GM20431 (cell line): ENCODE measurements around the gene TFB1M.
"Not testable (repeated sequence)": the region's sequence is repeated elsewhere in the genome, so short reads cannot be mapped to it uniquely, and the experiment has no call there.

Experiments
- in situ Hi-C: fragments of 300-500 bp; cut with MseI, MboI; formaldehyde crosslinking; loops from one replicate; pipeline ENCODE4 v1.15.0; 2020; ENCODE audit warnings: low sequenced_read_pairs; ENCODE audit not compliant: unreplicated experiment

Gene TFB1M

DNA sequence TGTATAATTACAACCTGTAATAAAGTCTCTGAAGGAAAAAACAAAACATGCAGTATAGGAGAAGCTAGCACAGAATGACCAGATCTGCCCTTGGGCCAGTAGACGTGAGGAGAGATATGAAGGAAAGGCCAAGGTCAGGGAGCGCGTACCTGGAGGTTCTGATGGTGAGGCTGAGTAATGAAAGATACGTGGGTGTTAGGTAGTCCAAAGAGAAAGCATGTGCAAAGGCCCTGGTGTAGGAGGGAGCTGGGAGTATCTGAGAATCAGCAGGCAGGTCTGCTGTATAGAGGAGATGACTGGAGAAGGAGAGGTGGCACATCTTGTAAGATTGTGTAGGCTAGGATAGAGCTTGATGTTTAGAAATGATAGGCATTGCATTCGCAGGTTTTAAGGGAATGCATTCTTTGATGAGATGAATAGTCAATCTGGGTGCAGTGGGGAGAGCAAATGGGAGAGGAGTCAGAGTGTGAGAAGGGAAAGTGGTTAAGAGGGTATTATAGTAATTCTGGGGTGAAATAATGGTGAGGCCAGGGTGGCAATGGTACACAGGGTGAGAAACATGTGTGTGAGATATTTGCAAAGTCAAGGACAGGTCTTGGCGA lies 15.9 kb upstream of the TFB1M start:
- in situ Hi-C loops = no loop called here

DNA sequence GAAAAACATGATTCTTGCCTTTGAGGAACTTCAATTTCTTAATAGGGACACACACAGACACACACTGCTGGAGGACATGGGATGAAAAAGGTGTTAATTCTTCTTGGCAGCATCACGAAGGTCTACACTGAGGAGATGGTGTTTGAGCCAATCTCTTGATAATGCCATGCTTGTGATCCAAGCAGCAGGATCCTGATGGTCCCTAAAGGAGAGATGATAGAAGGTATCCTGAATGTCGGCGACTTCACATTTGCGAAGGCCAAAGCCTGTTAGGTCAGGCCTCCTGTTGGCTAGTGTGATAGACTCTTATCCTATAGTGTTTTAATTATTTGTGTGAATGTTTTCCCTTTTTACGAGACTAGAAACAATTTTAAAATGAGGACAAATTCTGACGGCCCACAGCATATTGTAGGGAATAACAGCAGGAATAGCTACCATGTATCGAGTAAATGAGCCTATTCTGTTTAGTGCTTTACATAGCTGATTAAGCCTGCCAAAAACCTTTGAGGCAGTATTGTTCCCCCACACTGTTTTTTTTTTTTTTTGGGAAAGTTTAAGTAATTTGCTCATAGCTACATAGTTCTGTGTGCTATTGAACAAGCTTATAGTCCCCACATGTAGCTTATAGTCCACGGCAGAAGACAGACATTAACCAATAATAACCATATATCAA lies 15.3 kb upstream of the TFB1M start:
- in situ Hi-C loops = loop anchor here (10.0 kb wide), 1 partner anchor 195 kb away; no protein-coding TSS in a partner anchor

DNA sequence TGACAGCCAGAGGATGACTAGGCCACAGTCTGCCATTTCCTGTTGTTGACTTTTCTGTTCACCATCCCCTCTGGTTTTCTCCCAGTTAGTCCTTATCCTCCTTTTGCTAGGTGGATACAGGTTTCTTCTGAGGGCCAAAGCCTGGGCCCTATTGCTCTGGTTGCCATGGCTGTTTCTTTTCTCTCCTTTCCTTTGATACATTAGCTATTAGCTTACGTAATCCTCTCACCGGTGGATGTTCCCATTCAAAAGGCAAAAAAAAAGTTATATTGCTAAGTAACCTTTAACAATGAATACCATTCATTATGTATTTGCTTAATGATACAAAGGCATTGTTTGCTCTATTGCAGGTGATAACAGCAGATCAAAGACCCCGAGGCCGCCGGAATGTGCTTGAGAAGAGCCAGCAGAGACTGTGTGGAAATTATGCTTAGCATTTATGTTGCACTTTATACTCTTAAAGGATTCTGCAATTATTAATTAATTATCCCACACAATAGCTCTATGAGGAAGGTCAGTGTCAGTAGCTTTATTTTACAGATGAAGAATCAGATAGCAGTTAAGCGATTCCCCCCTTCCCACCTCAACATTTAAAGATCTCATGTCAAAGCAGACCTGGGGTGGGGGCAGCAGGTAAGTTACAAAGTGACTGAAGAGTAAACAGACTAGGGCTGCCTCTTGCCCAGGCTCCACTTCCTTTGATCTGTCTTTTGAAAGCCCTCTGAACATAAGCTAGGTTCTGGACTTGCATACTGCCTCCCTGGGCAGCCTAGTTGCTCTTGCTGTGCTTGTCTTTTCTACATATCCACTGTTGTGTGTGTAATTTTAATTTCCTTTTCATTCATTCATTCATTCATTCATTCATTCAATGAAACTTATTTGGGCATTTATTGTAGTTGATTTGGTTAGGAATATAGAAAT lies 14.5 kb upstream of the TFB1M start:
- in situ Hi-C loops = loop anchor here (10.0 kb wide), 1 partner anchor 196 kb away; no protein-coding TSS in a partner anchor

GRCh38 chr6:155328074-155328538 lies 13.8 kb upstream of the TFB1M start:
- in situ Hi-C loops = loop anchor here (10.0 kb wide), 1 partner anchor 197 kb away; no protein-coding TSS in a partner anchor

GRCh38 chr6:155327326-155328073 lies 13.2 kb upstream of the TFB1M start:
- in situ Hi-C loops = loop anchor here (10.0 kb wide), 1 partner anchor 197 kb away; no protein-coding TSS in a partner anchor

DNA sequence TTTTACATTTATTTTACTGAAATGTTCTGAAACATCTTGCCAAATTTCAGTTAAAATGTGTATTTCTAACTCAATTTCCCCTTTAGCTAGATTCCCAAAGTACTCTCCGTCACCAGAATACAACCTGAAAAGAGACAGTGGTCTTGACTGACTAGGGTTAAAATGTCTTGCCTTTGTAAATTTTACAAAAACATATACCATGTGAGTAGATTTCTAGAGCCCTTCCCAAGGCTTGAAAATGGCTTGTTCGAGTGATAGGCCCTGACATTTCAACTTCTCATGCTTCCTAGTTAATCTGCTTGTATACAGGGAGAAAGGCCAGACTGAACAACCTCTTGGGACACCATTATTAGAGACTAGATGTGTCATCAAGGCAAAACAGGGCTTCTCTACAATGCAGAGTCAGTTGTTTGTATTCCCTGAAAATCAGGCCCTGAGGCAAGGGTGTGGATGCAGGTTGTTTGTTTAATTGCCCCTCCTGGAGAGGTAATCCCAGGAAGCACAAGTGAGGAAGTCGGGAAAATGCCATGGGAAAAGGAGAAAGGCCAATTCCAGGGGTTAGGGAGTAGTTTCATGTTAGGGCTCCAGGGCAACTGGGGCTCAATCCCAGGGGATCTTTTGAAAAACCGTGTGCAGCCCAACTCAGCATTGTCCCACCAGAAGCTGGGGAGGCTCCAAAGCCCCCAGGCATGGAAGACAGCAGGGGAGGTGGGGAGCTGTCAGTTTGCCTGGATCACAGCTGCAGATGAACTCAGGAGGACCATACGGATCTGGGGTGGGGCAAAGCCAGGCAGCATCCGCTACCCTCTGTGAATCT lies 11.6 kb upstream of the TFB1M start:
- in situ Hi-C loops = loop anchor here (10.0 kb wide), 1 partner anchor 199 kb away; no protein-coding TSS in a partner anchor

GRCh38 chr6:155324993-155325392 lies 10.7 kb upstream of the TFB1M start:
- in situ Hi-C loops = loop anchor here (10.0 kb wide), 1 partner anchor 200 kb away; no protein-coding TSS in a partner anchor

DNA sequence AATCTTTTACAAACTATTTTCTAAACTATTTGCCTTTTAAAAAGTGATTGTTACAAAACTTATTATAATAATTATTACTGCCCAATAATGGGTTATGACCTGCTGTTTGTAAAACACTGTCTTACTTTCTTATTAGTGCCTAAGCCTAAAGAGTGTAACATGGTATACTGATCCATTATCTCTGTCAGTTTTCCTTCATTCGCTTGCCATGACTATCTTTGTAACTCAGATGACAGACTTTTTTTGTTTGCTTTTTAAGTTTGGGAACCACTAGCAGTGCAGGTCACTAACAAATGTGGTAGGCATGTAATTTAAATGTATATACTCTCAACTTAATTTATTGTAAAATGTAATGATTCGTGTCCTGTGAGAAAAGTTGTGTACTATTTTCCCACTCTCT lies 9.9 kb upstream of the TFB1M start:
- in situ Hi-C loops = loop anchor here (10.0 kb wide), 1 partner anchor 201 kb away; no protein-coding TSS in a partner anchor

DNA sequence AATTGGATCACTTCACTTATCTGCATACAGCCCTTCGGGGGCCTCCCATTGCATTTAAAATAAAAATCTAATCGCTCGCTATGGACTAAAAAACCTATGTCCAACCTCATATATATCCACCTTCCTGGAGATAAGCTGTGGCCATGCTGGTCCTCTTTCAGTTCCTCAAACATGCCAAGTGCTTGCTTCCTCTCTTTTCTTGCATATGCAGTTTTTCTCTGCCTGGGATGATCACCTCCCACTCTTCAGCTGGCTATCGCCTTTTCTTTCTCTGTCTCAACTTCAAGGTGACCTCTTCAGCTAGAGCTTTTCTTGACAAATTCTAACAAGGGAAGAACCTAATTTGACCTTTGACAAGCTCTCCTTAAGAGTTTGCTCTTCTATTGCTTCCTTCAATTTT lies 5.6 kb upstream of the TFB1M start:
- in situ Hi-C loops = loop anchor here (10.0 kb wide), 1 partner anchor 205 kb away; no protein-coding TSS in a partner anchor

DNA sequence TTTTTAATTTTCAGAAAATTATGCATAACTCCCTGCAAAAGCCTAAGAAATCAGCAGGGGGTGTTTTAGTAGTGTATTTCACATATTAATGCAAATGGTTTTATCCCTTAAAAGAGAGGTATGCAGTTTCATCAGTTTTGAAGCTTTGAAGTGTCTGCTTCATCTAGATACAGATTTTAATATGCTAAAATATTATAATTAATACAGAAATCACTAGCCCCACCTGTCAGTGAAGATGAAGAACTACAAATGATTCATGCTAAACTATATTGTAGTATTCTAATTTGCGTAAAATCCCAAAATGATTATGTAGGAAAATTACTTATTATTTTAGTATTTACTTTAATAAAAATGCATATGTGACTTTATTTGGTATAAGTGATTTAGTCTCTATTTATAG lies 2.9 kb upstream of the TFB1M start:
- in situ Hi-C loops = no loop called here

GRCh38 chr6:155316419-155316818 lies 2.1 kb upstream of the TFB1M start:
- in situ Hi-C loops = no loop called here

GRCh38 chr6:155315516-155315871 lies 1.2 kb upstream of the TFB1M start:
- in situ Hi-C loops = no loop called here

- in situ Hi-C loops = no loop called here
These were observed 660 bp upstream of the TFB1M start for GRCh38 chr6:155314773-155315515.

- in situ Hi-C loops = no loop called here
These were observed 637 bp downstream of the TFB1M start for GRCh38 chr6:155313602-155314091.

DNA sequence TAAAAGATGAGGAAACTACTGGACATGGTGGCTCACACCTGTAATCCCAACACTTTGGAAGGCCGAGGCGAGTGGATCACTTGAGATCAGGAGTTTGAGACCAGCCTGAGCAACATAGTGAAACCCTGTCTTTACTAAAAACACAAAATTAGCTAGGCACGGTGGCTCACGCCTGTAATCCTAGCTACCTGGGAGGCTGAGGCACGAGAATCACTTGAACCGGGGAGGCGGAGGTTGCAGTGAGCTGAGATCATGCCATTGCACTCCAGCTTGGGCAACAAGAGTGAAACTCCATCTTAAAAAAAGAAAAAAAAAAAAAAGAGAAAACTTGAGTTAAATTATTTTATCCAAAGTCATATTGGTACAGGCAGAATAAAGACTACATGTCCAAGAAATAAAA lies 1.3 kb downstream of the TFB1M start:
- in situ Hi-C loops = not testable (repeated sequence)

- in situ Hi-C loops = no loop called here
These were observed 2.7 kb downstream of the TFB1M start for GRCh38 chr6:155311583-155311982.

- in situ Hi-C loops = no loop called here
These were observed 3.2 kb downstream of the TFB1M start for GRCh38 chr6:155311086-155311485.

- in situ Hi-C loops = no loop called here
These were observed 3.7 kb downstream of the TFB1M start for GRCh38 chr6:155310596-155310995.
